Epithelial cell of esophagus (primary cell): ENCODE results near the gene SLC22A5.

ENCODE experiments used
- DNase-seq: peaks from one replicate; pipeline ENCODE4 v3.0.0; 2010; ENCODE audit warnings: low read depth
- H3K4me3 ChIP-seq: 2 replicates; pipeline ENCODE4 v1.5.1; 2011; ENCODE audit warnings: mild to moderate bottlenecking, low read length, control low read depth
- TF ChIP-seq, protein P1 (sequence below): IDR thresholded peaks from 2 replicates; pipeline ENCODE4 v1.5.1; 2011; ENCODE audit warnings: low read depth, mild to moderate bottlenecking, low read length, control low read depth, inconsistent platforms; ENCODE audit not compliant: insufficient read depth; ENCODE audit errors: missing control alignments

The SLC22A5 gene

DNA sequence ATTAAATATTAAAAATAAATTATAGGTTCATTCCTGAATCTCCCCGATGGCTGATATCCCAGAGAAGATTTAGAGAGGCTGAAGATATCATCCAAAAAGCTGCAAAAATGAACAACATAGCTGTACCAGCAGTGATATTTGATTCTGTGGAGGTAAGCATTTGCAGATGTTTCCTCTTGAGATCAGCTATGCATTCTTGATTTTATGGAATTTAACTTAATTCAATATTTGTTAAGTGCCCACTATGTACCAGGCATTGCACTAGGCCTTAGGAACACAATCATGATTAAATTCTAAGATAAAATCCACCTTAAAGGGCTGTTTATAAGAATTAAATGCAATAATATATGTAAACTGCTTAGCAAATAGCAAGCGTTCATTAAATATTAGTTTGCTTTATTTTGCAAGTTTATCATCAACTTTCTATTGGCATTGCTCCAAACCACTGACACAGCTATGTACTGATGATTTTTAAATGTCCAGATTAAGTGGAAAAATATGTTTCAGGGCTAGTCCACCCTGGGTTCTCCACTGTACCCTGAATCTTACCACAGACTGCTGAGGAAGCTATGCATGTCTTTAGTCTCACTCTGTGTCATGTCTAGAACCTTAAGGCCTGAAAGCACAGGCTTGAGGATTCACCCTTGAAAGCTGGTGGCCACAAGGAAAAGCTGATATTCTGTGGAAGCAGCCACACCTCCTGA is 42.1 kb upstream of the SLC22A5 start:
- no peak overlapping the region for H3K4me3 ChIP-seq
- DNase-seq: no peak
- TF ChIP-seq, protein P1, sequence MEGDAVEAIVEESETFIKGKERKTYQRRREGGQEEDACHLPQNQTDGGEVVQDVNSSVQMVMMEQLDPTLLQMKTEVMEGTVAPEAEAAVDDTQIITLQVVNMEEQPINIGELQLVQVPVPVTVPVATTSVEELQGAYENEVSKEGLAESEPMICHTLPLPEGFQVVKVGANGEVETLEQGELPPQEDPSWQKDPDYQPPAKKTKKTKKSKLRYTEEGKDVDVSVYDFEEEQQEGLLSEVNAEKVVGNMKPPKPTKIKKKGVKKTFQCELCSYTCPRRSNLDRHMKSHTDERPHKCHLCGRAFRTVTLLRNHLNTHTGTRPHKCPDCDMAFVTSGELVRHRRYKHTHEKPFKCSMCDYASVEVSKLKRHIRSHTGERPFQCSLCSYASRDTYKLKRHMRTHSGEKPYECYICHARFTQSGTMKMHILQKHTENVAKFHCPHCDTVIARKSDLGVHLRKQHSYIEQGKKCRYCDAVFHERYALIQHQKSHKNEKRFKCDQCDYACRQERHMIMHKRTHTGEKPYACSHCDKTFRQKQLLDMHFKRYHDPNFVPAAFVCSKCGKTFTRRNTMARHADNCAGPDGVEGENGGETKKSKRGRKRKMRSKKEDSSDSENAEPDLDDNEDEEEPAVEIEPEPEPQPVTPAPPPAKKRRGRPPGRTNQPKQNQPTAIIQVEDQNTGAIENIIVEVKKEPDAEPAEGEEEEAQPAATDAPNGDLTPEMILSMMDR: no peak

- DNase-seq: peak; percentile 84
- H3K4me3 ChIP-seq: no peak overlapping the region
- TF ChIP-seq, protein P1: no peak
Measured at GRCh38 chr5:132334812-132335211, 34.7 kb upstream of the SLC22A5 start.

- DNase-seq: no peak
- no peak overlapping the region for H3K4me3 ChIP-seq
- TF ChIP-seq, protein P1: no peak
Measured at GRCh38 chr5:132335402-132335801, 34.1 kb upstream of the SLC22A5 start.

GRCh38 chr5:132339502-132339901 is 30.0 kb upstream of the SLC22A5 start:
- H3K4me3 ChIP-seq: no peak overlapping the region
- no peak for DNase-seq
- TF ChIP-seq, protein P1: no peak

- DNase-seq: no peak
- TF ChIP-seq, protein P1: no peak
- H3K4me3 ChIP-seq: no peak overlapping the region
Measured at GRCh38 chr5:132342291-132343180, 27.0 kb upstream of the SLC22A5 start.

GRCh38 chr5:132344775-132345514 is 24.6 kb upstream of the SLC22A5 start:
- DNase-seq: peak; percentile 58
- TF ChIP-seq, protein P1: no peak
- no peak overlapping the region for H3K4me3 ChIP-seq
